Subcutaneous adipose tissue (tissue), 4 donors: ENCODE results near the gene MAP1B. TPM values are rescaled to one million over a fixed set of nuclear protein-coding genes. Genes with fewer than 3 reads are reported as not detected.

ENCODE experiments used
- total RNA-seq, 4 donors: library from RNA; depleted of rRNA; stranded (reverse); fragments of >200 nt; gene quantifications; one replicate each; pipeline ENCODE4 v1.1.0, GENCODE V29; 2016
- TF ChIP-seq, protein P1 (sequence below): fragments of 450-650 bp; IDR thresholded peaks from one replicate; pipeline ENCODE4 v1.5.1; 2016; ENCODE audit warnings: low read depth, mild to moderate bottlenecking, control low read depth, antibody characterized with exemption, moderate library complexity

MAP1B gene
- total RNA-seq, 4 donors from 2014 or later, result 174 to 1,477 (median 584) TPM

DNA sequence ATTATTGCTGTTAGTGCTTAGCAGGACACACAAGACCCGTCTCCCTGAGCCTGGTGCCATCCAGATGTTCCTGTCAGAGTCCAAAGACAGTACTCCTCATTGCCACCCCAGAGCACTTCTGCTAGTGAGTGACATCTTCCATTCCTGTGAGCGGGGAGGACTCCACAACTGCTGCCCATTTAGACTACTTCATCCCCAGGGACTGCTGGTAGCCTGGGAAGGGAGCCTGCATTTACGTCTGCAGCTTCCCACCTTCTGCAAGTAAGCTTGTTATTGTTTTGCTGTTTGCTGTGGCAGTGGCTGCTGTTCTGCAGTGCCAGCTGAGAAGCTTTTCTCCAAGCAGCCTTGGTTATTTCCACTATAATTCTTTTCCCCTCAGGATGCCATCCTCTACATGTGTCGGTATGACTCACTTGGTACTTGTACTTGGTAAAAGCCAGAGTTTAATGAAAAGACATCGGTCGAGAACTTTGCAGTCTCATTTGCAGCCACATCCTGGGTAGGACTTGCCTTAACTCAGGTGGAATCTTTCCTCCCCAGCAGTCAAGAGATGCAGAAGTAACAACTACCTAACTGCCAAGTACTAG lies 10.6 kb upstream of the MAP1B start:
- TF ChIP-seq, protein P1, sequence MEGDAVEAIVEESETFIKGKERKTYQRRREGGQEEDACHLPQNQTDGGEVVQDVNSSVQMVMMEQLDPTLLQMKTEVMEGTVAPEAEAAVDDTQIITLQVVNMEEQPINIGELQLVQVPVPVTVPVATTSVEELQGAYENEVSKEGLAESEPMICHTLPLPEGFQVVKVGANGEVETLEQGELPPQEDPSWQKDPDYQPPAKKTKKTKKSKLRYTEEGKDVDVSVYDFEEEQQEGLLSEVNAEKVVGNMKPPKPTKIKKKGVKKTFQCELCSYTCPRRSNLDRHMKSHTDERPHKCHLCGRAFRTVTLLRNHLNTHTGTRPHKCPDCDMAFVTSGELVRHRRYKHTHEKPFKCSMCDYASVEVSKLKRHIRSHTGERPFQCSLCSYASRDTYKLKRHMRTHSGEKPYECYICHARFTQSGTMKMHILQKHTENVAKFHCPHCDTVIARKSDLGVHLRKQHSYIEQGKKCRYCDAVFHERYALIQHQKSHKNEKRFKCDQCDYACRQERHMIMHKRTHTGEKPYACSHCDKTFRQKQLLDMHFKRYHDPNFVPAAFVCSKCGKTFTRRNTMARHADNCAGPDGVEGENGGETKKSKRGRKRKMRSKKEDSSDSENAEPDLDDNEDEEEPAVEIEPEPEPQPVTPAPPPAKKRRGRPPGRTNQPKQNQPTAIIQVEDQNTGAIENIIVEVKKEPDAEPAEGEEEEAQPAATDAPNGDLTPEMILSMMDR, result no peak

DNA sequence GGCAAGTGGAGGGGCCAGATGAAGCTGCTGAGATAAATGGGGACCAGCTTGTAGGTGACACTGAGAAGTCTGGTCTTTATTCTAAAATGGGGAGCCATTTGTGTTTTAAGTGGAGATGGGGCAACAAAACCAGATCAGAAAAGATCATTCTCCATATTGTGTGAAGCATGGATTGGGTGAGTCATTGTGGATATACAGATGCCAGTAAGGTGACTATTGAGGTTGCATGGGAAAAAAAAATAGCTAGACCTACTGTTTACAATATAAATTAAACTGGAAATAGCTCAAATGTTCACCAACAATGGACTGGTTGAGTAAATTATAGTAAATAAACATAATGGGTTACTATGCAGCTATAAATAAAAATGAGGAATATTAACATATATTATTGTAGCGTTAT lies 5.4 kb upstream of the MAP1B start:
- TF ChIP-seq, protein P1, result no peak

DNA sequence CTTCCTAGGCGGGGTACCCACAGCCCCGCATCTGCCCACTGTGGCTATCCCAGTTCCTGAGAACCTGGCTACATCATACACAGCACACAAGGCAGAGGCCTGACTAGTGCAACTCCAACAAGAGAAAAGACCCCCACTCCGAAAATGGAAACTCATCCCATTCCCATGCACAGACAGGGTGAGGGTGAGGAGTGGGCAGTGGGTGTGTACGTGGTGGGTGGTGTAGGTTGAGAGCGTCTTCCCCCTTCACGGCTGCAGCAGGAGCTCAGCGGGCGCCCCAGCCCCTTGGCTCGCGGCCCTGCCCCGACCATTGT lies 501 bp upstream of the MAP1B start:
- TF ChIP-seq, protein P1, result no peak

DNA sequence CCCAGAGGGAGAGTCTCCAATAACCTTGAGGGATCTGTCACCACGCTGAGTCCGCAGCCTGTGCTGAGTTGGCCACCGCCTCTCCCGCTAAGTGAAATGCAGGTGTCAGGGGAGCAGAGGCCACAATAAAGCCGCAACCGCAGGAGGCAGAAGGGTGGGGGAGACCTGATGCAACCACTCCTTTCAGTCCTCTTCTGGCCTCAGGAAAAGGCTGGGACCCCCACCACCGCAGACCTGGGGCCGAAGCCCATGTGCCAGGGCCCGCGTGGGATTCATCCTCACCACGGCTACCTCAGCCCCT lies 576 bp downstream of the MAP1B start:
- TF ChIP-seq, protein P1, result no peak

DNA sequence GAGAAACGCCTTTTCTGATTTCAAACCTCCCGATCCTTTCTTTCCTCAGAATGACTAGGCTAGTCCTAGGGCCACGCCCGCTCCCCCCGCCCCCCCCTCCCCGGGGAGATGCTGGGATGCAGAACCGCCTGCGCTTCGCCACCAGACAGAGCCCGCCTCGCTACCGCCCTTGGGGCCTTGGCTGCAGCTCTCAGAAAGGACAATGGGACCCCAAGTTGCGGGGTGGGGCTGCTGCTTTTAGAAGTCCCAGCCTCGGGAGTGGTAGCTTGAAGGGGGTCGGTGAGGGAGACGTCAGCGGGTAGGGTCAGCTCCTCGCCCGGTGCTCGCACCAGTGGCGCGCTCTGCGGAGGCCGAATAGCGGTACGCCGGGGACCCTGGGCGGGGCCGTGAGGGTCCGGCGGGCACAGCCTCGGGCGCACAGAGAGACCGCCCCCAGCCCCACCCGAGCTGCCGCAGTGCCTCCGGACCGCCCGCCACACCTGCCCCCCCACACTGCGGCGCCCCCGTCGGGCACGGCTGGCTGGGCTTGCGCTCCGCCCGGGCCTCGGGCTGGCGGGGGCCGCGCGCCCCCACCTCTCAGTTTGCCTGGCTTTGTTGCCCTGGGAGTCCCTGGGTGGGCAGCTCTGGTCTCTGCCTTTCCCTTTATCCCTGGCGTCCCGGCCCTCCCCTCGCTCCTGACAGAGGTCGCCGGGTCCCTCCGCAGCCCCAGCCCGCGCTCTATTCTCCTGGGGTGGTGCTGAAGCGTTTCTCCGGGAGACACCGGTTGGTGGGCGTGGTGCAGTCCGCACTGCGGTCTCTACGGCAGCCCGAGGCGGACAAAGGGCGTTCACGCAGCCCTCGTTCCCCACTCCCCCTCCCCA lies 1.2 kb downstream of the MAP1B start:
- TF ChIP-seq, protein P1, result no peak

DNA sequence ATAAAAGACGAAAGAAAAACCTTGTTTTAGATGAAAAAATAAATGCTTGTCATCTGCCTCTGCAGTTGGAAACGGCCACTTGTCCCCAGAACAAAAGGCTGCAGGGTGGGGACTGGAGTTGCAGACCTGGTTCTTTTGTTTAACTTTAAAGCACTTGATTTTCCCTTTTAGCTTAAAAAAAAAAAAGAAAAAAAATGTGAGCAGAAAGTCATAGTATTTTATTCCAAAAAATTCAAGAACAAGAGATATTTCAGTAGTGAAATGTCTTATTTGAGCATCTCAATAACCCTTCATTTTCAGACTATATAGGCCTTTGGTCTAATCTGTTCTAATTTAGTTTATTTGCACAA lies 1.8 kb downstream of the MAP1B start:
- TF ChIP-seq, protein P1, result no peak

DNA sequence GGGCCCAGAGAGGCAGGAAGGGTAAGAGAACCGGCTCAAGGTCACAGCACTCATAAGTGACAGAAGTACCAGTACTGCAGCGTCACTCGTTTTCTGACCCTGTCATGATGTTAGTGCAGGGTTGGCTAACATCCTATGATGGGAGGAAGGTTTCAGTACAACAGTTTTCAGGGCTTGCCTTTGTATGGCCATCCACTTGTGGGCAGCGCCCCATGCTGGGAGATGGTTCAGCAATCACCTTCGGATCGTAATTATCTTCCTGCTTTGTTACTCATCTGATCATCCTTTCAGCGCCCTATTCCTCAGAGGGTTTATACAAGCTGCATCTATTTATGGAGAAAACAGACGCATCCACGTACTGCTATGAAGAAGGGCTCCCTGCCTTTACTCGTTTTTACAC lies 2.4 kb downstream of the MAP1B start:
- TF ChIP-seq, protein P1, result no peak
